HG03457 (cell line): ENCODE measurements around the gene CACNA1D.
"Not testable (repeated sequence)": the region's sequence is repeated elsewhere in the genome, so short reads cannot be mapped to it uniquely, and the experiment has no call there.

Experiments used
- ATAC-seq: cut with Tn5 transposase; IDR thresholded peaks from one replicate; pipeline ENCODE4 v1.9.1; 2021; ENCODE audit warnings: moderate number of reproducible peaks; ENCODE audit not compliant: unreplicated experiment

CACNA1D gene

DNA sequence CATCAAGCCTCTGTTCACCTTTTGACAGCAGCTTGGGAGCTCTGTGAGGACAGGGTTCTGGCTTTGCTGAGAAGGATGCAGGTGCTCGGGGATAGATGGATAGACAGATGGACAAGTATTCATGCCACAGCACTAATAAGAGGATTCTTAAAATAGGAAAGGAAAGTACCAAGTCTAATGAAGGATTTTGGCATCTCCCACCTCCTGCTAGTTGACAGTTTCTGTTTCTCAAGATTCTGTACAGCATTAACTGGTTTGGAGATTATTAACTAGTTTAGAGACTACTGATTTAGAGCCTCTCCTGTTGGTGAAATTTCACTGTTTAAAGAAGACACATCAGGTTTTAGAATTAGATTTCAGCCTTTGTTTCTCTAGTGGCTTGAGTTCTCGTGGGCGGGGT is 152.3 kb downstream of the CACNA1D start:
- ATAC-seq: peak; percentile 55

DNA sequence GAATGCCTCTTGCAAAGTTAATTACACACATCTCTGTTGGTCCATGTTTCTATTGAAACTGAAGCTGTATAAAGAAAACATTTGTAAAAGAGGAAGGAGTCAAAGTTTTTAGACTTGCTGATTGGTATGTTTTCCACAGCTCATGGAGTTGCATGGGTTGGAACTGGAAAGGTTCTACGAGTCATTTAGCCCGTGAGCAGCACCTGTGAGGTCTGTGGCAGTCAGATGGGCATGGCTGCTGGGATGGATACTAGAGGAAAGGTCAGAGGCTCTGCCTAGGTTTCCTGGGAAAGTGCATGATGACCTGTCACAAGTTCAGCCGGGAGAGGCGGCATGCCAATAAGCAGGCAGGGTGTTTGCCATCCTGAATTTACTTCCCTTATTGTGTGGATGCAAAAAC is 155.4 kb downstream of the CACNA1D start:
- ATAC-seq: no peak

DNA sequence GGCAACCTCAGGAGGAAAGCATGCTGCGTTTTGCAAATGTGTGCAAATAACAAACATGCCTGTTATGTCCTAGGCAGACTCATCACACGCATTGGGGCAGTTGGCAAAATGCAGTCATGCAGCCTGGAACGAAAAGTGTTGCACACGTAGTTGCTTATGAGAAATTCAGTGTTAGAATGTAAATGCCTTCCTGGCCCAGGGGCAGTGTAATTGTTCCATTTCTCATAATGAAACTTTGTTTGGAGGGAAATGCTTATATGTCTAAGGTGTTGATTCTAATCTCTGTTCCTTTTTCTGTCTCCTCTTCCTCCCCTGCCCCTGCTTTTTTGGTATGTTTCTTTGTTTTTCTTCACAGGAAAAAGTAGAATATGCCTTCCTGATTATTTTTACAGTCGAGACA is 156.0 kb downstream of the CACNA1D start:
- no peak for ATAC-seq

DNA sequence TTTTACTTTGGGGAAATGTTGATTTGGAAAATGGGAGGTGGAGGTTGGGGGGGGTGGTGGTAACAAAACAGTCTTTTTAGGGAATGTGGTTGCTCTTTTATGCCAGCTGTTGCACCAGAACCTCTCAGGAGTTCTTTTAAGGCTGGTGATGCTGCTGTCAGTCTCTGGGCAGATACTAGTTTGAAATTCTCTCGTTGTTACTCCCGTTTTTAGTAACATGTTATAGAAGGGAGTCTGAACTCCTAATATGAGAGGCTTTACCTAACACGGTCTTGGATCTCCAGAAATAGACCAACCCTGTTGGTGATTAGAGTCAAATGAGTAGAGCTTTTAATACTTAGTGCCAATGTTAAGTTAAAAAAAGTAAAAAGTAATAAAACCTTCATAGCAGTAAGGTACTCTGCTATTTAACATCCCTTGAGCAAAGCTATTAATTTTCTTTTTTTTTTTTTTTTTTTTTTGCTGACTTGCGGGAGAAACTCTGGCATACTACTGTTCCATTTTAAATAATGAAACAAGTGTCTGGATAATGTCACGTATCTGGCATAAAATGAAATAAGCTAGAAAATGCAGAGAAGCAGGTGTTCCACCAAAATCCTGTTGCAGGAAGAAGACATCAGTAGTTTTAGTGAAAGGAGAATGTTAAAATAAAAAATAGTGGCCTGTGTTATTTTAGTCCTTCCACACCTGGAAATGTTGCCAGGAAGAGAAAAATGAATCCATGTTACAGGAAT is 156.7 kb downstream of the CACNA1D start:
- no peak for ATAC-seq

DNA sequence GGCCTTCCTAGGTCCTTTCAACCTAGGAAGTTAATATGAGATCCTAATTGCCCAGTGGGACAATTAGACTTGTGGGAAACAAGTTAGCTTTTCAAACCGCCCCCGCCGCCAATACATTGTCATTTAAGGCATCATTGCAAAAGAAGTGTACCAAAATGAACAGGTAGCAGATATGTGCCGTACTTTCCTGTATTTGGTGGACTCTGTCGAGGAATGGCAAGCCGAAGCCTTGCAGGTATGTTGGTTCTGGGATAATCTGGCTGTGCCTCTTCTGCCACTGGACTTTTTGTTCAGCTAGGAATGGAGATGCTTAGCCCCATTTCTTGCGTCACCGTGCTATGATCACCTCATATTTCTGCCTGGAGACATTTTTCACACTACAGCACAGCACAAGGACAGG is 157.5 kb downstream of the CACNA1D start:
- ATAC-seq: no peak

DNA sequence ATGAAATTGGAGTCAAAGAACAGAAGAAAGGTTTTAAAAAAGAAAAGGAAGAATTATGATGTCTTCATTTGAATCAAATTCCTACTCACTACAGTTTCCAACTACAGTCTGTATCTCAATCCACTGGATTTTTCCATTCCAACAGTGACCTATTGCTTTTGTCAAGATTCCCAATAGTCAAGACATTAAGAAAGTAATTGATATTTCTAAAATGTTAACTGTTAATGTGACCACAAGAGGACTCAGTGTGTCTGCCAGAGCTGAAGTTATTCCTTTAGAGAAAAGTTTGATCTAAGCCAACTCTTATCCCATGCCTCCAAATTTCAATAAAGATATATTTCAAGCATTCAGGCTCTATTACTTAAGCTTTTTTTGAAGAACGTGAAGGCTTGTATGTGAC is 163.2 kb downstream of the CACNA1D start:
- ATAC-seq: no peak

DNA sequence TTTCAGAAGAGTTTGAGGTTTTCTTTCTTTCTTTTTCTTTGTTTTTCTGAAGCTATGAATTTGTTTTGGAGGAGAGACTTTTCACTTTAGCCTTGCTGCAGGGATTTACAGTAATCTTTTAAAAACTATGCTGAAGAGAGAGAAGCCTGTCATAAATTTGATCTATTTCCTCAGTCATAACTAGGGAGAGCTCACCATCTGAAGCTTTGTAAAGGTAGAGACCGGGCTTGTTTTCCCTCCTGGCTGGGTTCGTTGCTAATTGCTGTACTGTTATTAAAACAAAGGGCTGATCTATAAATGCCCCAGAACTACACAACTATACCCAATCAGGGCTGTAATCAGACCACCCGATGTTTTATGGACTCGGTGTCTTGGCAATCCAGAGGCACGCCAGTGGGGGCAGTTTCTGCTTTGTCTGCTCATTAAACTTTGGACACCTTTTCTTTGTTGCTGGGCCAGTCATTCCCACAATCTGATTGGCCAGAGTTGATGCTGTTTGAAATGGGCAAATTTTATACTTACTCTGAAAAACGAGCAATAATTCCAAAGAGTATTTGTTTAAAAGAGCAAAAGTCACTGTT is 164.3 kb downstream of the CACNA1D start:
- ATAC-seq: no peak

DNA sequence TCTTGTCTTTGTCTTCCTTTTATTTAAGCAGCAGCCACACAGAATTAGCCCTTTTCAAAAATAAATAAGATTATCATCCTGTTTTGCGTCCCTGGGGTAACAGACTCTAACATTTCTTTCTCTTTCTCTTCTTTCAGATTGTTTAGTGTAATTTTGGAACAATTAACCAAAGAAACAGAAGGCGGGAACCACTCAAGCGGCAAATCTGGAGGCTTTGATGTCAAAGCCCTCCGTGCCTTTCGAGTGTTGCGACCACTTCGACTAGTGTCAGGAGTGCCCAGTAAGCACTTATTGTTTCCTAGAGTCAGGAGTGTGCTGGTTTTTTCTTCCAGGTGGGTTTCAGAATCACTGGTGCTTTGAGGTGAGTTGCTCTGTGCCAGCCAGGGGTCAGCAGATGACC is 165.6 kb downstream of the CACNA1D start:
- ATAC-seq: no peak

DNA sequence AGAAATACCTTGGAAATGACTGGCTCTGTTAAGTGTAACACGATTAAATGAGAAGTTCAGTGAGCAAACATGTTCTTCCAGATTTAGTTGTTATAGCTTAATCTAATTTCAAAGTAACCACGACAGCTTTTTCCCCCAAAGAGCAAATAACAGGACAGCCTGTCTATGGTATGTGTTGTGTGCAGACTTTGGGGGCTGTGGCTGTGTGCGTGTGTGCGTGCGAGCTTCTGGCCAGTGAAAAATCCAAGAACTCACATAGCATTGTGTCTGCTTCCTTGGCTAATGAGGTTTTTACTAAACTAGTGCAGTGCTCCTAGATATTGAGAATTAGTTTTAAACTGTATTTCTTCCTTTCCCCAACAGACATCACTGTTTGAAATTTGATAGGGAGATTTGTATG is 167.1 kb downstream of the CACNA1D start:
- no peak for ATAC-seq

DNA sequence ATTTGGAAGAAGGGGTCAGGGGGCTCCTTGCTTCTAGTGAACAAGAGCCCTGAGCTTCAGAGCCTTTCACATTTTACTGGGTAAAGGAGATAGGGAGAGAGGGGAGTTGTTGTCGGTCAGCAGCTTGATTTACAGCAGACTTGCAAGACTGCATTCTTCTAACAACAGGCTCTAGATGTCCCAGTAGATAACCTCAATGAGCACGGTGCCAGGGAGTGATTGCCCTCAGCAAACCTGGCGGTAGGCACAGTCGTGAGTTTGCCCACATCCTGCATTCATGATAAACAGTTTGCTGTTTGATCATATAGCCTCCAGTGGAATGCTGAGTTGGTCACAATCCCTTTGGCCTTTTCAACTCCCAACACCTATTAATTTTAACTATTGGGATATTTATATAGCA is 170.4 kb downstream of the CACNA1D start:
- ATAC-seq: not testable (repeated sequence)

DNA sequence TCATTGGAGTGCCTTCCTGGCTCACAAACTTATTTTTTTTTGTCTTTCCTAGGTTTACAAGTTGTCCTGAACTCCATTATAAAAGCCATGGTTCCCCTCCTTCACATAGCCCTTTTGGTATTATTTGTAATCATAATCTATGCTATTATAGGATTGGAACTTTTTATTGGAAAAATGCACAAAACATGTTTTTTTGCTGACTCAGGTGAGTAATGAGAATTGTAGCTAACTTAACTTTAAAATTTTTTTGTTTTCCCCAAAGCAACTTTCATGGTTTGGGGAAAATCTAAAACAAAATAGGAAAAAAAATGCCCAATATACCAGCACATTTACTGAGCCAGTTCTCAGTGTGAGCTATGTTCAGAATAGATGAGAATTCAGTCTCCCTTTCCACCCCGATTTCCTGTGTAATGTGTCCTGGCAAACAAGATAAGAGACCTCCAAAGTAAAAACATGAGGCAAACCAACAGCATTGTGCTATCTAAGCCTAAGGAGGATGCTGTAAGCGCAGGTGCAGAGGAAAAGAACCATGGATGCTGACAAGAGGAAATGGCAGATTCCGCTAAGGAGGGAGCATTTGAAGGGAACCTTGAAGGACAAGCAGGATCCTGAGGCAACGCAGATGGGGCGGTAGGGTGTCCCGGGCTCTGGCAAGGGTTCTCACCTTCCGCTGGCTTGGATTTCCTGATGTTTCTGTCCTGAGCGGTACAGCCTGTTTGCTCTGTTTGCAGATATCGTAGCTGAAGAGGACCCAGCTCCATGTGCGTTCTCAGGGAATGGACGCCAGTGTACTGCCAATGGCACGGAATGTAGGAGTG is 171.4 kb downstream of the CACNA1D start:
- no peak for ATAC-seq

DNA sequence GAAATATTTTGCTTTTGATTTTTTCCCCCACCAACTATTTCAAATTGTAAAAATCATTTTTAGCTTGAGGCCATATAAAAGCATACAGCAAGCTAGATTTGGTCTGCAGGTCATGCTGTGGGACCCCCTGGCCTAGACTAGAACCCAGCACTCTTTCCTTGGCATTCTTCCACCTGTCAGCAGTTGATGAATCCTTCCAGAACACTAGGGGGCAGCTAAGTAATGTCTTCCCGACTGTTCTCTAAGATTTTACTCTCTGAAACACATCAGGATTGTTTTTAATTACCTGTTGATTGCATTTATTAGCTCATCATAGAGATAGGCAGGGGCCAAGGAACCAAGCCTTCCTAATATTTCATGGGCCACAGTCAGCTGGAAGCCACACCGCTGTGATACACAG is 174.5 kb downstream of the CACNA1D start:
- ATAC-seq: no peak

DNA sequence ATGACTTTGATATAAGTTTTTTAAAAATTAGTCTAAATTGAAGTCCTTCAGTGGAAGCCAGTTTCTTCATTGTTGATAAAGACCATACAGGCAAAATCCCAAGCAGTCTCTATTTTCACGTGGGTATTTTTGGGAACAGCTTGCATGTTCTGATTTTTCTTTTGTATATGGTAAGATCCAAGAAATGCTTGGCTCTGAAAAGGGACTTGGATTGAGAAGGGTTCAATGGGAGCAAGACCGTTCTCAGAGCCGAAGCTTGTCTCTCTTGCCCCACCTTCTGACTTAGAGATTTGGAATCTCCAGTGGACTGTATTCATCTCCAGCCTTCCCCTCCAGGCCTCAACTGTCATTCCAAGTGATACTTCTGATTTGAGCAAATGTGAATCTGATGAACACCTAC is 176.3 kb downstream of the CACNA1D start:
- no peak for ATAC-seq

DNA sequence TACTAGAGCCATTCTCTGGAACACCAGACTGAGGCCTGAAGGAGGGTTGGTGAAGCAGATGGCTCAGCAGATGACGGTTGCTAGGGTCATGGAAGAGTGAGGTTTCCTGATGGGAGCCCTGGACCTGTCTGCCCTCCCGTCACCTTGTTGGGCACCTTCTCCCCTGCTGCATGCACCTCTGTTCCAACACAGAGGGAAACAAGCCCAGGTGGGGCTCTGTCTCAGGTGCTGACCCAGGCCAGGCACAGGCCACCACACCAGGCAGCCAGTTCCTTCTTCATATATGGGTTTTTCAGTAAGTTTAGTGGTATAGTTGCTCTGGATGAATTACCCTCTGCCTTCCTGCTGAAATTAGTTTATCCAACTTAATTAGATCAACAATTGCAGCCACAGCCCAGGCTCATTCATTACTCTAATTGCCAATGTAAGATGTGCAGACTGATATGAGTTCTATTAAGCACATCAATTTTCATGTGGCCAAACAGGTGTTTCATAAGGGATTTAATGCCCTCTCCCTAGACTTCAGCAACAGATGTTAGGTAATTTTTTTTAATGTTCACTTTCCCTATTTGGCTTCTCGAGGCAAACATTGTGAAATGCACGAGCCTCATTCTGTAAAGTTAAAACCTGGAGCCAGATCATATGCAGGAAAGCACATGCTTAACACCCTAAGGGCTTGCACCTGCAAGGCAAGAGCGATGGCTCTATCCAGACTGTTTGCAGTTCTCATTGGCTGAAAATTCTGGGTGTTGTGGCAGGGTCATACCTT is 177.0 kb downstream of the CACNA1D start:
- no peak for ATAC-seq

DNA sequence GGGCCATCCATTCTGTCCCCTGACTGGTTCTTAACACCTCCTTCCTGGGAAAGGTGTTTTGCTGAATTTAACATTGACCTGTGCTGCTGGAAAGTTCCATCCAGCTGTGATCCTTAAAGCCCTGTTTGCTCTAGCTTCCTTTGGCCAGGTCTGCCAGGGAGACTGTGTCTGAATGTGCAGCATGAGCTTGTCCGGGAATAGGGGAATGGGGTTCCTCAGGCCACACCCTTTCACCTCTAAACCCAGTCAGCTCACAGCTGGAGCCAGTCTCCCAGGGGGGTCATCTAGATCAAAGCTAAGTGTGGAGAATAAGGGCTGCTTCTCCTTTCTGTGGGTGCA is 177.5 kb downstream of the CACNA1D start:
- ATAC-seq: no peak

DNA sequence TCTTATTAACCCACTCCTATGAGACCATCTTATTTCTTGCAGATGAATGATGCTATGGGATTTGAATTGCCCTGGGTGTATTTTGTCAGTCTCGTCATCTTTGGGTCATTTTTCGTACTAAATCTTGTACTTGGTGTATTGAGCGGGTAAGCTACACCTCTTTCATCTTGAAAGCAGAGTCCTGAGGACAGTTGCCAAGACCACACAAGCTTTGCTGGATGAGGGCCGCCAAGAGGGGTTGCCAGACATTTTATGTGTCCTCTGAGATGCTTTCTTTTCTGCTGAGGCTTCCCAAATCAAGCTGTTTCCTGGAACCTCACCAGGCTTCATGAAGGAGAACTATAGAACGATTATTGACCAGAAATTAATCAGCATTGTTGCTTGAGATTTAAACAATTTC is 178.6 kb downstream of the CACNA1D start:
- no peak for ATAC-seq

DNA sequence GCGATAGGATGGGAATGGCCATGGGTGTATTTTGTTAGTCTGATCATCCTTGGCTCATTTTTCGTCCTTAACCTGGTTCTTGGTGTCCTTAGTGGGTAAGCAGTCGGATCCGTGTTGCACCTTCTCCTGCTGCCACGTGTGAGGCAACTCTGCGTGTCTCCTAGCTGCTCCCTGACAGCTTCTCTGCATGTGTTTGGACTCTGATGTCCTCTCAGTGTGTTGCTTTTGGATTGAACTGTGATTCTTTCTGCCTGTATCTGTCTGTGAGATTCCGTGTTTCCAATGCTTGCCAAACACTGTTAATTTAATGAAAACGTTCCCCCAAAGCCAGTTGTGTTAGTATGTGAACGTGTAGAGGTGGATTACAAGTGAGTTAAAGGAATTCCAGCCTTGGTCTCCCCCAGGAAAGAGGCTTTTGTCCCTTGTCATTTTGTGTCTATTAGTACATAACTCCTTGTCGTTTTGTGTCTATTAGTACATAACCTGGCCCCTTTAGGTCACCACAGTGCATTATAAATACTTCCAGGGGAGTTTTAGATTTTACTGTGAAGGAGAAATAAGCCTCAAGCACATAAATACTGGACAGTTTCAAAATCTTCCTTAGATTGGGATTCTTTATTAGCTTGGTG is 179.4 kb downstream of the CACNA1D start:
- ATAC-seq: no peak

DNA sequence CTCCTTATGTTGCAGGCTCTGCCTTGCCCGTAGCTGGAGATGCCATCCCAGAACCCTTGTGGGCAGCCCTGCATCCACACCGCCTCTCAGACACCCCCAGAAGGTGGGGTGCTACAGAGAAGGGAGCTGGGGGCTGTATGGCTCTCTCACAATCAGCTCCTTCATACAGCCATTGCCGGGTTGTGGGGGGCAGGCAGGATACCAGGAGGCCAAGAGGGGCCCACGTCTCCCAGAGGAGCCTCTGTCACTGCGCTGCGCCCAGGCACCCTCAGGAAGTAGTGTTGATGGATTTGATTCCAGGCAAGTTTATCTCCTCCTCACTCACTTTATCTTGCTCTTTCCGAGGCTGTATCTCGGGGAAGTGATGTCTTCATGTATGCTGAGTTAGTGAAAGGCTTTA is 180.2 kb downstream of the CACNA1D start:
- no peak for ATAC-seq

DNA sequence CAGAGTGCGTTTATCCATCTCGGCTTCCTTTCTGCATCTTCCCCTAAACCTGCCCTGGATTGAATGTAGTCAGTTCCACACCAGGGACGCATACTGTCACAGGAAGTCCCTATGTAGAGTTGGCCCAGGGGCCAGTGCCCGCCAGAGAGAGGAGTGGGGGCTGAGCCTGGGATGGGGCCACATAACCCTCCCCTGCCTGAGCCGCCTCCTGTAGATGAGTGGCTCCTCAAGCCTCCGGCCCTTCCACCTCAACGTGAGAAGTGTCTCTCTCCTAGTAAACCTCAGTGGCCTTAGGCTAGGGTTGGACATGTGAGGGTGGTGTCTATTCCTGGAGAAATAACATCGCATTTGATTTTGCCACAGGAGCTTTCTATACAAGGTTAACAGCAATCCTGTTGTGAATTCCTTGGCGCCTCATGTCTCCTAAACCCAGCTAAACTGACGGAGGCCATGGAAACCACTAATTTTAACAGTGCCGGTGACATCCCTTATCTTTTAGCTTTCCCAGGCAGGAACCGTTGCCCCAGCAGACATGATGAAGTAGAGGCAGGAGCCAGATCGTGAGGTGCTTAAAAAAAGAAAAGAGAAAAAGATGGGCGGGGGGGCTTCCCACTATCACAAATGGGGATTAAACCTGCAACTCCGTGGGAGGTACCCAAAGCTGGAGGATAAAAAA is 180.7 kb downstream of the CACNA1D start:
- ATAC-seq: no peak

DNA sequence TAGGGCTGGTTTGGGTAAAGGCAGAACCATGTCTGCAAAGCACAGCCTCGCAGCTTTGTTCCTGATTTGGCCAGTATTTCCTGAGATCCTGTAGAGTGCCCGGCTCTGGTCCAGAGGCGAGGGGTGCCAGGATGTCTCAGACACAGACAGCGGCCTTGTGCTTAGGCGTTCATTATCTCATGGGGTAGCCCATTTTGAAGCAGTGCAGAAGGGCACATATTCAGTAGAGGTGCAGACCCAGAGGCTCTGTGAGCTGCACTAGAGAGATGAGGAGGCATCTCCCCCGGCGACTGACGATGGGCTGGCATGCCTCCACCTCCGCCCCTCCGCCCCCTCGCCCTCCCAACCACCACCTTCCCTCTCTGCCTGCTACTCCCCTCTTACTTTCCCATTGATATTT is 181.5 kb downstream of the CACNA1D start:
- no peak for ATAC-seq

DNA sequence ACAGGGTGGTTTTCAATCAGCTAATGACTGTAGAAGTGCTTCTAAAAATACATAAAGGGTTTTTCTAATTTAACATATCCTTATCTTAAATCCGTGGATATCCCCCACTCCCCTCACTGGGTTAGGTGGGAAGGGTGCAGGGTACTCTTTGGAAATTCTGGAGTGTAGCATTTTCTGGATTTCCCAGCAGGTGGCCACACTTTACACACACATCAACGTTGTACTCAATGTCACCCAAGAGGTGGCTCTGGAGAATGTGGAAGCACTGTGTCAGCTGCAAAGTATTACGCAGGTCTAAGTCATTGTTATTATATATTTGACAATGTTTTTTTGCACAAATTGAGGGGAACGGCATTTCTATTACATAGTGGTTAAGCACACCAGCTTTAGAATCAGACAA is 183.0 kb downstream of the CACNA1D start:
- ATAC-seq: no peak
